ENCODE results near the gene FYCO1.

The FYCO1 gene

GRCh38 chr3:45943207-45943846, 52.3 kb downstream of the FYCO1 start, which contains the start of gene CXCR6:
TSS of gene CXCR6 (plus strand) at chr3:45943464. CDS start at chr3:45946482, 3,018 bp downstream.
- Histone ChIP-seq H3K4me3 (no peak within 1 kb of the TSS), H3K9ac (ENCODE audit: insufficient read length) (no peak within 1 kb of the TSS), H3K36me3 (ENCODE audit: insufficient read depth, low read length) (peaks cover 6% of the 10 kb centered on the region; the same call in 1 of the 2 replicates), H3K27ac (no peak within 1 kb of the TSS), H3K9me3 (ENCODE audit: low read depth, low read length) (no peaks in the 10 kb centered on the region)
- no peak for DNase-seq (ENCODE audit: low read depth, low spot score)
- TF ChIP-seq EZH2 (IDR thresholded peaks at IDR 0.05) (no peak), POLR2AphosphoS5 (IDR thresholded peaks at IDR 0.05; ENCODE audit: borderline replicate concordance, low read depth, low read length) (no peak), FOXP2 (optimal IDR thresholded peaks at IDR 0.05; ENCODE audit: control extremely low read depth, extremely low read length, insufficient read depth) (no peak)

- Histone ChIP-seq H3K4me3 (no peak overlapping the region), H3K9me3 (ENCODE audit: low read depth, low read length) (no peaks in the 10 kb centered on the region), H3K36me3 (ENCODE audit: insufficient read depth, low read length) (peaks cover 4% of the 10 kb centered on the region; the same call in 1 of the 2 replicates), H3K27ac (no peak overlapping the region), H3K9ac (ENCODE audit: insufficient read length) (no peak overlapping the region)
- no peak for DNase-seq (ENCODE audit: low read depth, low spot score)
- no peak for TF ChIP-seq POLR2AphosphoS5 (IDR thresholded peaks at IDR 0.05; ENCODE audit: borderline replicate concordance, low read depth, low read length)
- no peak for TF ChIP-seq EZH2 (IDR thresholded peaks at IDR 0.05)
- no peak for TF ChIP-seq FOXP2 (optimal IDR thresholded peaks at IDR 0.05; ENCODE audit: control extremely low read depth, extremely low read length, insufficient read depth)
These were observed 53.4 kb downstream of the FYCO1 start for GRCh38 chr3:45942051-45942825.

GRCh38 chr3:45940781-45941365, 54.8 kb downstream of the FYCO1 start:
- H3K9me3 ChIP-seq (ENCODE audit: low read depth, low read length) = no peaks in the 10 kb centered on the region
- no peak for DNase-seq (ENCODE audit: low read depth, low spot score)
- no peak for TF ChIP-seq POLR2AphosphoS5 (IDR thresholded peaks at IDR 0.05; ENCODE audit: borderline replicate concordance, low read depth, low read length)
- no peak for TF ChIP-seq EZH2 (IDR thresholded peaks at IDR 0.05)
- TF ChIP-seq FOXP2 (optimal IDR thresholded peaks at IDR 0.05; ENCODE audit: control extremely low read depth, extremely low read length, insufficient read depth) = no peak
- no peaks in the 10 kb centered on the region for H3K36me3 ChIP-seq (ENCODE audit: insufficient read depth, low read length)
- no peak overlapping the region for H3K27ac ChIP-seq
- H3K9ac ChIP-seq (ENCODE audit: insufficient read length) = no peak overlapping the region
- no peak overlapping the region for H3K4me3 ChIP-seq

GRCh38 chr3:45940004-45940780, 55.4 kb downstream of the FYCO1 start:
- Histone ChIP-seq H3K27ac (no peak overlapping the region), H3K9me3 (ENCODE audit: low read depth, low read length) (no peaks in the 10 kb centered on the region), H3K36me3 (ENCODE audit: insufficient read depth, low read length) (no peaks in the 10 kb centered on the region; the same call in 1 of the 2 replicates), H3K4me3 (no peak overlapping the region), H3K9ac (ENCODE audit: insufficient read length) (no peak overlapping the region)
- TF ChIP-seq EZH2 (IDR thresholded peaks at IDR 0.05) = no peak
- TF ChIP-seq POLR2AphosphoS5 (IDR thresholded peaks at IDR 0.05; ENCODE audit: borderline replicate concordance, low read depth, low read length) = no peak
- TF ChIP-seq FOXP2 (optimal IDR thresholded peaks at IDR 0.05; ENCODE audit: control extremely low read depth, extremely low read length, insufficient read depth) = no peak
- no peak for DNase-seq (ENCODE audit: low read depth, low spot score)

- Histone ChIP-seq H3K4me3 (no peak overlapping the region), H3K36me3 (ENCODE audit: insufficient read depth, low read length) (no peaks in the 10 kb centered on the region; the same call in 1 of the 2 replicates), H3K27ac (no peak overlapping the region), H3K9ac (ENCODE audit: insufficient read length) (no peak overlapping the region), H3K9me3 (ENCODE audit: low read depth, low read length) (no peaks in the 10 kb centered on the region)
- no peak for TF ChIP-seq EZH2 (IDR thresholded peaks at IDR 0.05)
- TF ChIP-seq POLR2AphosphoS5 (IDR thresholded peaks at IDR 0.05; ENCODE audit: borderline replicate concordance, low read depth, low read length) = no peak
- no peak for TF ChIP-seq FOXP2 (optimal IDR thresholded peaks at IDR 0.05; ENCODE audit: control extremely low read depth, extremely low read length, insufficient read depth)
- no peak for DNase-seq (ENCODE audit: low read depth, low spot score)
These were observed 56.3 kb downstream of the FYCO1 start for GRCh38 chr3:45939341-45939771.

GRCh38 chr3:45938864-45939263, 56.8 kb downstream of the FYCO1 start:
- Histone ChIP-seq H3K27ac (no peak overlapping the region), H3K9ac (ENCODE audit: insufficient read length) (no peak overlapping the region)

GRCh38 chr3:45938043-45938435, 57.6 kb downstream of the FYCO1 start:
- H3K9ac ChIP-seq (ENCODE audit: insufficient read length) = no peak overlapping the region
- no peak overlapping the region for H3K27ac ChIP-seq
- H3K9me3 ChIP-seq (ENCODE audit: low read depth, low read length) = no peaks in the 10 kb centered on the region
- H3K4me3 ChIP-seq = no peak overlapping the region
- no peak for TF ChIP-seq POLR2AphosphoS5 (IDR thresholded peaks at IDR 0.05; ENCODE audit: borderline replicate concordance, low read depth, low read length)
- TF ChIP-seq FOXP2 (optimal IDR thresholded peaks at IDR 0.05; ENCODE audit: control extremely low read depth, extremely low read length, insufficient read depth) = no peak
- TF ChIP-seq EZH2 (IDR thresholded peaks at IDR 0.05) = no peak
- no peak for DNase-seq (ENCODE audit: low read depth, low spot score)
- H3K36me3 ChIP-seq (ENCODE audit: insufficient read depth, low read length) = no peaks in the 10 kb centered on the region; the same call in 1 of the 2 replicates

More at GRCh38 chr3:45938864-45939263, 56.8 kb downstream of the FYCO1 start:
- no peak overlapping the region for H3K4me3 ChIP-seq
- DNase-seq (ENCODE audit: low read depth, low spot score) = peak; percentile 26
- no peaks in the 10 kb centered on the region; the same call in 1 of the 2 replicates for H3K36me3 ChIP-seq (ENCODE audit: insufficient read depth, low read length)
- H3K9me3 ChIP-seq (ENCODE audit: low read depth, low read length) = no peaks in the 10 kb centered on the region
- TF ChIP-seq POLR2AphosphoS5 (IDR thresholded peaks at IDR 0.05; ENCODE audit: borderline replicate concordance, low read depth, low read length) (no peak), EZH2 (IDR thresholded peaks at IDR 0.05) (no peak), FOXP2 (optimal IDR thresholded peaks at IDR 0.05; ENCODE audit: control extremely low read depth, extremely low read length, insufficient read depth) (no peak)

All from SK-N-MC (cell line).